ENCODE measurements around the gene SNX1.

Gene SNX1

GRCh38 chr15:64155802-64156651 lies 60.2 kb downstream of the SNX1 start:
- no peak for TF ChIP-seq CTCF (IDR thresholded peaks at IDR 0.05; ENCODE audit: borderline replicate concordance, insufficient read depth, low read depth, low read length)
- no peak overlapping the region for H3K4me3 ChIP-seq (ENCODE audit: low read depth, low read length)

- no peak overlapping the region for H3K4me3 ChIP-seq (ENCODE audit: low read depth, low read length)
- no peak for TF ChIP-seq CTCF (IDR thresholded peaks at IDR 0.05; ENCODE audit: borderline replicate concordance, insufficient read depth, low read depth, low read length)
Observed at GRCh38 chr15:64156652-64157331, 61.0 kb downstream of the SNX1 start.

GRCh38 chr15:64157599-64158125 lies 61.9 kb downstream of the SNX1 start:
- TF ChIP-seq CTCF (IDR thresholded peaks at IDR 0.05; ENCODE audit: borderline replicate concordance, insufficient read depth, low read depth, low read length) = no peak
- no peak overlapping the region for H3K4me3 ChIP-seq (ENCODE audit: low read depth, low read length)

GRCh38 chr15:64158363-64159134 lies 62.8 kb downstream of the SNX1 start:
- no peak for TF ChIP-seq CTCF (IDR thresholded peaks at IDR 0.05; ENCODE audit: borderline replicate concordance, insufficient read depth, low read depth, low read length)
- no peak overlapping the region for H3K4me3 ChIP-seq (ENCODE audit: low read depth, low read length)

- H3K4me3 ChIP-seq (ENCODE audit: low read depth, low read length) = peak overlapping the region; percentile 95
- TF ChIP-seq CTCF (IDR thresholded peaks at IDR 0.05; ENCODE audit: borderline replicate concordance, insufficient read depth, low read depth, low read length) = no peak
Observed at GRCh38 chr15:64161688-64162477, 66.1 kb downstream of the SNX1 start.

GRCh38 chr15:64162478-64162868 lies 66.7 kb downstream of the SNX1 start:
- TF ChIP-seq CTCF (IDR thresholded peaks at IDR 0.05; ENCODE audit: borderline replicate concordance, insufficient read depth, low read depth, low read length) = no peak

More at GRCh38 chr15:64162478-64162868, 66.7 kb downstream of the SNX1 start:
- H3K4me3 ChIP-seq (ENCODE audit: low read depth, low read length) = peak overlapping the region; percentile 95
